RWPE1 (cell line): ENCODE results near the gene SH3GLB2.
A peak's percentile ranks its signal among the peaks of the same experiment; 100 is the strongest.

Experiments
- CTCF ChIA-PET: fragments of 350-600 bp; sonication (Branson Sonifier 250); formaldehyde crosslinking; extraction: SDS; loops from one replicate; lab custom pipeline; 2021; lab: Yijun Ruan, JAX
- POLR2A ChIA-PET: fragments of 400-600 bp; formaldehyde crosslinking; extraction: SDS; loops from one replicate; lab custom pipeline; 2020; ENCODE audit warnings: antibody characterized with exemption; ENCODE audit not compliant: low non-redundant PET; lab: Yijun Ruan, JAX
- DNase-seq: peaks from one replicate; pipeline ENCODE4 v3.0.0; 2012; ENCODE audit warnings: low spot score
- H3K27ac ChIP-seq: fragments of 450-650 bp; 2 replicates; pipeline ENCODE4 v1.5.1; 2017
- TF ChIP-seq, protein P1 (sequence below): fragments of 450-650 bp; conservative IDR thresholded peaks from 2 replicates; pipeline ENCODE4 v1.5.1; 2017; ENCODE audit warnings: low read depth, mild to moderate bottlenecking

Gene SH3GLB2

DNA sequence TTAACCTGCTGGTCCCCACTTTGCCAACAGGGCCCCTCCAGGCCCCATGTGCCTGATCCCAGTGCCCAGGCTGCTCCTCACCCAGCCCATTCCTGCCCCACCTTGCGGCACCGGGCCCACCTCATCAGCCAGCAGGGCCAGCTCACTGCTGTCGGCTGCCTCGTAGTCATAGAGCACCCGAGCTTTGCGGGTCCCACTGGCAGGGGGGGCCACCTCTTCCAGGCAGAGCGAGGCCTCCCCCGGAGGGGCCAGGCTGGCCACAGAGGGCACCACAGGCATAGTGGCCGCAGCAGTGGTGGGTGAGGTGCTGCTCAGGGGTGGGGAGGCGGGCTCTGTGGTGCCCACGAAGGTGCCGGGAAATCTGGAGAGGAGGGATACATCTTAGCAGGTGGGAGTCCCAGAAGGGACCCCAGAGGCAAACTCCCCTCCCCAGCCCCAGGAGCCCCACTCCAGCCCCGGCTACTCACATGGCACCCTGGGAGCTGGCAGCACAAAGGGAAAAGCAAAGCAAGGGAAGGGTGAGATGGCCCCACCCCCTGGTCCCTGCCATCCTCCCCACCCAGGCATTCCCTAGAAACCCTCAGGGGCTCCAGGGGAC, 19.0 kb downstream of the SH3GLB2 start:
- ChIA-PET POLR2A (interaction anchor here (0.8 kb wide), 1 partner anchor 18 kb away, joined by 3 read pairs; no protein-coding TSS in a partner anchor), CTCF (interaction anchor here (0.7 kb wide), 1 partner anchor 13 kb away, joined by 4 read pairs; no protein-coding TSS in a partner anchor)

DNA sequence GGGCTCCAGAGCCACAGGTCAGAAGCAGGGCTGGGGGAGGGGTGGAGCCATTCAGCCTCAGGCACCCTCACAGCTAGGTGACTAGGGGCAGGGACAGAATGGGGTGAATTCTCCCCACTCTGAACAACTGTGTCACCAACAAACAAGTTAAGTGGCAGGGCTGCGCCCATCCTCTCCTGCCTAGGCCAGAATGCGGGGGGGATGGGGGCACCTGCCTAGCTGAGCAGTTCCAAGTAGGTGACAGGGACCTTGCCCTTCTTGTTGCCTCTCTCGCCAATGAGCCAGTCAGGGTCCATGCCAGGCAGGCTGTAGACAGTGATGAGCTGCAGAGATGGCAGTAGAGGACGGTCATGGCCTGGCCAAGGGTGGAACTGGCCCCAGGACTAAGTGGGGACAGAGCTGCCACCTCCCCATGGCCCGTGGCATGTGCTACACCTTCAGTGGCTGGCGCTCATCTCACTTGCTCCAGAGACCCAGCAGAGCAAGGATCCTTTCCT, 19.6 kb downstream of the SH3GLB2 start:
- DNase-seq = no peak
- ChIA-PET POLR2A (interaction anchor here (0.8 kb wide), 1 partner anchor 19 kb away, joined by 3 read pairs; no protein-coding TSS in a partner anchor), CTCF (interaction anchor here (0.7 to 0.8 kb wide), 3 partner anchors 13 to 759 kb away, joined by 3 to 4 read pairs (median 3); no protein-coding TSS in a partner anchor)
- H3K27ac ChIP-seq = peak overlapping the region; percentile 58
- TF ChIP-seq, protein P1, sequence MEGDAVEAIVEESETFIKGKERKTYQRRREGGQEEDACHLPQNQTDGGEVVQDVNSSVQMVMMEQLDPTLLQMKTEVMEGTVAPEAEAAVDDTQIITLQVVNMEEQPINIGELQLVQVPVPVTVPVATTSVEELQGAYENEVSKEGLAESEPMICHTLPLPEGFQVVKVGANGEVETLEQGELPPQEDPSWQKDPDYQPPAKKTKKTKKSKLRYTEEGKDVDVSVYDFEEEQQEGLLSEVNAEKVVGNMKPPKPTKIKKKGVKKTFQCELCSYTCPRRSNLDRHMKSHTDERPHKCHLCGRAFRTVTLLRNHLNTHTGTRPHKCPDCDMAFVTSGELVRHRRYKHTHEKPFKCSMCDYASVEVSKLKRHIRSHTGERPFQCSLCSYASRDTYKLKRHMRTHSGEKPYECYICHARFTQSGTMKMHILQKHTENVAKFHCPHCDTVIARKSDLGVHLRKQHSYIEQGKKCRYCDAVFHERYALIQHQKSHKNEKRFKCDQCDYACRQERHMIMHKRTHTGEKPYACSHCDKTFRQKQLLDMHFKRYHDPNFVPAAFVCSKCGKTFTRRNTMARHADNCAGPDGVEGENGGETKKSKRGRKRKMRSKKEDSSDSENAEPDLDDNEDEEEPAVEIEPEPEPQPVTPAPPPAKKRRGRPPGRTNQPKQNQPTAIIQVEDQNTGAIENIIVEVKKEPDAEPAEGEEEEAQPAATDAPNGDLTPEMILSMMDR = no peak

More for the DNA sequence above, 19.0 kb downstream of the SH3GLB2 start:
- no peak for DNase-seq
- TF ChIP-seq, protein P1 = no peak
- peak overlapping the region; percentile 58 for H3K27ac ChIP-seq

DNA sequence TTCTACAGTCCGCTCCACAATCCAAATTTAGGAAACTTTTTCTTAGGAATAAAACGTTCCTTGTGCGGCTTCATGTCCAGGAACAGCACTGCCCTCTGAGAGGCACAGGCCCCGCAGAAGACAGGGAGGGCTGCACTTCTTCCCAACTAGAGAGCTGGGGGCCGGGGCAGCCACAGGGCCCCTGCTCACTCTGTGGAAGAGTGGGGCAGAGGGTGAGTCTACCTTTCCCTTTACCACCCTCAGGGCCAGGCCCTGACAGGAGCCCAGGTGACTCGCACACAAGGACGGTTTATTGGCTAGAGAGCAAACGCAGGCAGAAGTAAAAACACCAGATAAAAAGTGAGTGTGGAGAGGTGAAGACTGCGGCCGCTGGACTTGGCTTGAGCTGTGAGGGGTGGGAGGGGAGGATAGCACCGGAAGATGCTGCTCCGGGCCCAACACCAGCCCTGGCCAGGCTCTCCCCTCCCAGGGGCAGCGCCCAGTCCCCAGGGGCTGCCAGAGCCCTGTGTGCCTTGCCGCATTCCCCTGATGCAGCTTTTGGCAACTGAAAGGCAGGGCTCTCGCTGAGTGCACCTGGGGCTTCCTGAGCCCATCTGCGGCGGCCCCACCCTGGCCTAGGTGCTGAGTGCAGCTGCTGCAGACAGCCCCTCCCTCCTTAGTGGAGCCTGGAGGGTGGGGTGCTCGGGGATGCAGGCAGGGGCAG, 20.2 kb downstream of the SH3GLB2 start:
- DNase-seq = no peak
- peak overlapping the region; percentile 58 for H3K27ac ChIP-seq
- ChIA-PET POLR2A (interaction anchor here (0.5 to 0.8 kb wide), 3 partner anchors 19 to 28 kb away, joined by 3 to 4 read pairs (median 3); partner anchors contain the start of gene MIGA2), CTCF (interaction anchor here (0.6 to 1.8 kb wide), 10 partner anchors 10 to 760 kb away, joined by 3 to 7 read pairs (median 4); no protein-coding TSS in a partner anchor)
- TF ChIP-seq, protein P1 = no peak

DNA sequence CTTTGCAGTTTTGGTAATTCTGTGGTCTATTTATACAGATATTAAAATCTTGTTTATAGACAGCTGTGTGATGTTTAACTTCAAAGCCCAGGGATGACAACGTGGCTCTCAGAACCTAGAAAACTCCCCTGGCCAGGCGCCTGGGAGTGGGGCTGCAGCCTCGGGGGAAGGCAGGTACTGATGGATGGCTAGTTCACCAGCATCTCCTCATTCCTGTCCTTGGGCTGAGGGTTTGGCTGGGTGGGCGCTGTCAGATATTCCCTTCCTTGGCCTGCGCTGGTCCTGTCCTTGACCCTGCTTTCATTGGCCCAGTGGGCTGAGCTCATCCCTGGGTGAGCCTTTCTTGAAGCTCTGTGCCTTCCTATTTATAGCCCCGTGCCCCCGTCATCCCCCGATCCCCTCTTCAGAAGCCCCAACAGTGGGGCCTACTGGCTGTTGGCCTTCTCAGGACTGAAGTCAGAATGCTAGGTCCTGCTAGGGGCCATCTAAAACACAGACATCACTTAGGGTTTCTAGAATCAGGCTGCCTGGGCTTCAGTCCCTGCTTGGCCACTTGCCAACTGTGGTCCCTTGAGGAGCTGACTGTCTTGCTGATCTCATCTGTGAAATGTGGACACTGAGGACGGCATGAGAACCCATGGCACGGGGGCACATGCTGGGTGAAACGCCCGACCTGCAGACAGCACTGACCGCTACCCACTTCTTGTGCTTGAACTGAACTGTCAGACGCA, 20.9 kb downstream of the SH3GLB2 start:
- no peak for DNase-seq
- TF ChIP-seq, protein P1 = peak; percentile 67
- ChIA-PET POLR2A (interaction anchor here (0.8 kb wide), 1 partner anchor 29 kb away, joined by 4 read pairs; the partner anchor contains the start of gene MIGA2), CTCF (interaction anchor here (0.5 to 1.8 kb wide), 10 partner anchors 11 to 365 kb away, joined by 3 to 7 read pairs (median 4); no protein-coding TSS in a partner anchor)
- peak overlapping the region; percentile 58 for H3K27ac ChIP-seq

DNA sequence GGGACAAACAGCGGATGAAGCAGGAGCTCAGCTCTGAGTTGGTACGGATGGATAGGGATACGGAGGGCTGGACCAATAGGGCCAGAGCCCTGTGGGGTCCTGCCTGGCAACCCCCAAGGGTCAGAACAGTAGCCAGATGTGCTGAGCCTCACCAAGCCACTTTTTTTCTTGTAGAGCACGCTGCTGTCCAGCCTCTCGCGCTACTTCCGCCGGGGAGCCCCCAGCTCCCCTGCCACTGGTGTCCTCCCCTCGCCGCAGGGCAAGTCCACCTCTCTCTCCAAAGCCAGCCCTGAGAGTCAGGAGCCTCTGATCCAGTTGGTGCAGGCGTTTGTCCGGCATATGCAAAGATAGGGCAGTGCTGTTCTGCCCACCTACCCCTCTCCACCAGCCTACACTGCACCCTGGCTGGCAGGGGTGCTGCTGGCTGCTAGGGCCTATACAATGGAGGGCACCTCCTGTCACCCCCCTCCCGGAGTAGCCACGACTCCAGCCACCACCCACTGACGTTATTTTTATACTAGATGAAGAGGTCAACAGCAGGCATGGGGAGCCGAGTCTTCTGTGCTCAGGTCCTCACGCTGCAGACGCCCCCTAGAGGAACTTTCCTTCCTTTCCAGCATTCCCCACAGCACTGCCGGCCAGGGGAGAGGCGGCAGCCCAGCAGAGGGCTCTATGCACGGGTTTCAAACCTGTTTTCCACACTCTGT, 21.6 kb downstream of the SH3GLB2 start:
- CTCF ChIA-PET = interaction anchor here (0.5 to 1.8 kb wide), 12 partner anchors 8 to 1330 kb away, joined by 3 to 7 read pairs (median 4); no protein-coding TSS in a partner anchor
- POLR2A ChIA-PET = no interaction called here
- peak; percentile 83 for DNase-seq
- peak overlapping the region; percentile 58 for H3K27ac ChIP-seq
- TF ChIP-seq, protein P1 = peak; percentile 99
